Effector memory CD8-positive, alpha-beta T cell (primary cell): ENCODE results near the gene PLAAT4.
"Not testable (repeated sequence)": the region's sequence is repeated elsewhere in the genome, so short reads cannot be mapped to it uniquely, and the experiment has no call there.

Experiments used
- ATAC-seq: fragments of 150-1000 bp; cut with Tn5 transposase; replicated peaks from 2 replicates; pipeline ENCODE4 v1.10.0; 2021; ENCODE audit warnings: mild to moderate bottlenecking, moderate library complexity
- DNase-seq, 3 experiments: peaks; one replicate each; pipeline ENCODE4 v3.0.0; 2021
- H3K27ac Mint-ChIP-seq, 2 donors: one replicate each; pipeline ENCODE4 v1.8.0; 2022; ENCODE audit warnings: mild to moderate bottlenecking in 2 of 2, mixed read lengths in 2 of 2, moderate library complexity in 2 of 2
- H3K27me3 Mint-ChIP-seq, 2 donors: one replicate each; pipeline ENCODE4 v1.8.0; 2022; ENCODE audit warnings: mixed read lengths in 2 of 2
- H3K36me3 Mint-ChIP-seq: one replicate; pipeline ENCODE4 v1.8.0; 2022; ENCODE audit warnings: mild to moderate bottlenecking, moderate library complexity, mixed read lengths; ENCODE audit not compliant: insufficient read depth
- H3K4me1 Mint-ChIP-seq, 2 donors: one replicate each; pipeline ENCODE4 v1.8.0; 2022; ENCODE audit warnings: low read depth in 2 of 2, mixed read lengths in 2 of 2
- H3K4me3 Mint-ChIP-seq, 2 donors: one replicate each; pipeline ENCODE4 v1.8.0; 2022; ENCODE audit warnings: mild to moderate bottlenecking in 2 of 2, mixed read lengths in 2 of 2, moderate library complexity in 2 of 2
- H3K9me3 Mint-ChIP-seq, 2 donors: one replicate each; pipeline ENCODE4 v1.8.0; 2022; ENCODE audit warnings: mixed read lengths in 2 of 2

The PLAAT4 gene

DNA sequence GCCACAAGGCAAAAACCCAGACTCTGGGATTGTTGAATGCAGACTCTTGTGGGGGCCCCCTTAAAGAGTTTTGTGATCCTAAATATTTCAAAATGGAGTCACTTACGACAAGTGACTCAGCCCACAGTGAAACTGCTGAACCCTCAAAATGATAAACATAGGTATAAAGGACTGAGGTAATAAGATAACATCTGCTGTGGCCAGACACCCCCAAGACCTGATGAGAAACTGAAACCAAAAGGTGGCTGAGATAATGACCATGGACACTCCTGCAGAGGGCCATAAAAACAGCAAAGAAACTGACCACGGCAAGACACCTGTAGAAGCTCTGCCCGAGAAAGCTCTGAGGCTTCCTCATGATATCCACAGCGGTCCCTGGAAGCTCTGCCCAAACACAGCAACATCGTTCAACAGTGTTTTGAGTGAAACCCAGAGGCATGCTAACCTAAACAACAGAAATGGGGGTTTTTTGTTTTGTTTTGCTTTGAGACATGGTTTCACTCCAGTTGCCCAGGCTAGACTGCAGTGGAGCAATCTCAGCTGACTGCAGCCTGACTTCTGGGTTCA, 1.6 kb upstream of the PLAAT4 start:
- H3K27ac Mint-ChIP-seq: peak overlapping the region; percentile 98 to 99
- H3K4me3 Mint-ChIP-seq: peak overlapping the region; percentile 94 to 95
- peak; percentile 33 to 48 (median 38) for DNase-seq
- ATAC-seq: peak; percentile 47
- H3K9me3 Mint-ChIP-seq: no peaks in the 10 kb centered on the region
- H3K27me3 Mint-ChIP-seq: no peaks in the 10 kb centered on the region
- peaks cover 76 to 77% of the 10 kb centered on the region in 2 donors for H3K4me1 Mint-ChIP-seq
- peaks cover 48% of the 10 kb centered on the region for H3K36me3 Mint-ChIP-seq

- Mint-ChIP-seq H3K9me3 (no peaks in the 10 kb centered on the region), H3K4me1 (peaks cover 79 to 81% of the 10 kb centered on the region in 2 donors)
- ATAC-seq: peak; percentile 31
These were observed 874 bp upstream of the PLAAT4 start for GRCh38 chr11:63535734-63536133.

GRCh38 chr11:63537293-63538101, 889 bp downstream of the PLAAT4 start:
- Mint-ChIP-seq H3K27me3 (no peaks in the 10 kb centered on the region), H3K27ac (peak overlapping the region; percentile 98 to 99), H3K4me1 (peaks cover 76 to 77% of the 10 kb centered on the region in 2 donors), H3K9me3 (no peaks in the 10 kb centered on the region), H3K4me3 (peak overlapping the region; percentile 94 to 95), H3K36me3 (peaks cover 63% of the 10 kb centered on the region)
- ATAC-seq: peak; percentile 11
- DNase-seq: no peak

More at GRCh38 chr11:63535734-63536133, 874 bp upstream of the PLAAT4 start:
- Mint-ChIP-seq H3K4me3 (peak overlapping the region; percentile 94 to 95), H3K36me3 (peaks cover 55% of the 10 kb centered on the region), H3K27ac (peak overlapping the region; percentile 98 to 99), H3K27me3 (no peaks in the 10 kb centered on the region)
- DNase-seq: peak in 2 of 3 experiments; percentile 33 to 37

DNA sequence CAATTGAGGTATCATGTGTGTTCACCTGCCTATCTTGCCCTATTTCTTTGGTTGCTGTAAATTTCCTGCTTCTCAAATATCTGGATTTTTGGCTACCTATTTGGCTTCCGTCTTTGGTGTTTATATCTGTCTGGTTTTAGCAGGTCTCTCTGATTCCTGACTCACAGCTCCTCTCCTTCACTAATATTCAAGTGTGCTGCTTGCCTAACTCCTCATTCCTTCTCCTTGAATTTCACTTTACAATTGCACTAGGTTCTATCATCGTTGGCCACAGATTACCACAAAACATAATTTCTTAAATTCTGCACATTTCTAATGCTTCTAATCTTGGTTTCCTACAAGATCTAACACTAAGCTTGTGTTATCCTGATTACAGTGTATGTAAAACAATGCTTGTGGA, 5.9 kb downstream of the PLAAT4 start:
- ATAC-seq, DNase-seq, H3K9me3 Mint-ChIP-seq, H3K27me3 Mint-ChIP-seq: not testable (repeated sequence)
- peak overlapping the region in 1 of 2 donors; percentile 32 for H3K4me3 Mint-ChIP-seq
- peak overlapping the region; percentile 77 to 85 for H3K27ac Mint-ChIP-seq
- peaks cover 60% of the 10 kb centered on the region for H3K36me3 Mint-ChIP-seq
- peaks cover 50 to 61% of the 10 kb centered on the region in 2 donors for H3K4me1 Mint-ChIP-seq

DNA sequence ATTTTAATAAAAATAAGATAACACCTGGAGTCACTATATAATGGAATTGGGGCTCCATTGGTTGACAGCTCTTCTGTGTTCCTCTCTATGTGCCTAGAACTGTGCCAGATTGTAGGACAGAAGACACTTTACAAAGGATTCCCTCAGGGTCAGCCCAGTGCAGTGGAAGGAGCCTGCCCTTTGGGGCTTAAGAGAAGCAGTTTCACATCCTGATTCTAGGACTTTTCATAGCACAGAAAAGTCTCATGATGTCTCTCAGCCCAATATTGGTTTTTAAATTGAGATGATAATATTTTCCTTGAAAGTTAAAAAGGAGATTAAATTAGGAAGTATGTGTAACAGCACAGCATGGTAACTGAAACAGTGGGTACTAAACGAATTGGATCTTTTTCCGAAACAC, 7.1 kb downstream of the PLAAT4 start:
- H3K4me1 Mint-ChIP-seq: peaks cover 42 to 54% of the 10 kb centered on the region in 2 donors
- peak overlapping the region in 1 of 2 donors; percentile 85 for H3K27ac Mint-ChIP-seq
- no peak for ATAC-seq

DNA sequence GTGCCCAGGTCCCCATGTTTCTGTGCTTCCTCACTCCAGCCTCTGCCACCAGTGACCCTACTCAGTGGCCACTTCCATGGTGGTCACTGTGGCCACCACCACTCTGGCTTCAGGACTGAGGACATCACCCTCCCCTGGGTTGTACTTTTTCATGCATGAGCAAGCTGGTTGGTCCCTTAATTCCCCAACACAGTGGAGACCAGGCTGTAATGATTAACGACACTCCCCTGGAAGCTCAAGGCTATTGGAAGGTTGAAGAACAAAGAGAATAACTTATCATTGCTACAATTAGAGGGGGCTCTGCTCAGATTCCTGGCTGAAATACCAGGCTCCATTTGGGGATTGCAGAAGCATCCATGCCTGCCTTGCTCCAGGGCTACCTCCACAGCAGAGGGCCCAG, 10.5 kb downstream of the PLAAT4 start:
- Mint-ChIP-seq H3K27ac (peak overlapping the region in 1 of 2 donors; percentile 84), H3K4me1 (peaks cover 34 to 51% of the 10 kb centered on the region in 2 donors), H3K9me3 (no peaks in the 10 kb centered on the region), H3K27me3 (no peaks in the 10 kb centered on the region), H3K4me3 (no peak overlapping the region), H3K36me3 (peaks cover 47% of the 10 kb centered on the region)
- ATAC-seq: no peak
- DNase-seq: no peak

More for the DNA sequence above, 7.1 kb downstream of the PLAAT4 start:
- Mint-ChIP-seq H3K4me3 (no peak overlapping the region), H3K27me3 (no peaks in the 10 kb centered on the region), H3K9me3 (no peaks in the 10 kb centered on the region), H3K36me3 (peaks cover 59% of the 10 kb centered on the region)
- no peak for DNase-seq

DNA sequence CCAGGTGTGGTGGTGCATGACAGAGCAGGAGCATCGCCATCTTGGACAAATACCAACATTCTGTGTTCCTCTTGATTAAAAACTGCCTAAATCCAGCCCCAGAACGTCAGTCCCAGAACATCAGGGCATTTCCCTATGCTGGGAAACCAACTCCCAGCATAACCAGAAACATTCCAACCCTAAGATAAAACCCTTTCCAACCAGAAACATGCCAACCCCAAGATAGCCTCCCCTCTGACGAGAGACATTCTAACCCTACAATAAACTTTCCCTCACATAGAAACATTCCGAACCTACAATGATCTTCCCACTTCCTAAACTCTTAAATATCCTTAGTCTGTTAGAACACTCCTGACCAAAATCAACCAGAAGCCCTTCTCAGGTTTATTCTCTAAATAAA, 11.6 kb downstream of the PLAAT4 start:
- DNase-seq (no peak), ATAC-seq (no peak)
- Mint-ChIP-seq H3K36me3 (peaks cover 59% of the 10 kb centered on the region), H3K9me3 (no peaks in the 10 kb centered on the region), H3K27ac (peak overlapping the region; percentile 14 to 52), H3K4me1 (peaks cover 36 to 54% of the 10 kb centered on the region in 2 donors), H3K27me3 (no peaks in the 10 kb centered on the region), H3K4me3 (no peak overlapping the region)

DNA sequence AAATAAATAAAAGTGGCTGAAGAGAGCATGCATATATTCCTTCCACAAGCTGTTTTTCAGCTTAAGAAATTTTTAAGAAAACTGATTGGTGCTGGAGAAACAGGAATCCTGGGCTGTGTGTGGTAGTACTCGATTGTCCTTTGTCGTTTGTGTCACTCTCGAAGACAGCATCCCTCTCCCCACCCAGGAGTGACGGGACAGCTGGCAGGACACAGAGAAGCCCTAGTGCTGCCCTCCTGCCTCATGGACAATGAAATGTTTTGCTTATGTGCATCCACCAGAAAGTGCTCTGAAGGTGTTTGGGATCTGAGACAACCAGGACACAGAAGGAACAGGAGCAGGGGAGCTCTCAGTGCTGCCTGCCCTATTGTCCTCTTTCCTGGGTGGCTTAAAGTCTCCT, 12.8 kb downstream of the PLAAT4 start:
- ATAC-seq (no peak), DNase-seq (no peak)
- peaks cover 59% of the 10 kb centered on the region for H3K36me3 Mint-ChIP-seq
- no peaks in the 10 kb centered on the region for H3K9me3 Mint-ChIP-seq
- H3K4me3 Mint-ChIP-seq: peak overlapping the region; percentile 21 to 69
- peak overlapping the region; percentile 24 to 77 for H3K27ac Mint-ChIP-seq
- no peaks in the 10 kb centered on the region for H3K27me3 Mint-ChIP-seq
- H3K4me1 Mint-ChIP-seq: peaks cover 41 to 61% of the 10 kb centered on the region in 2 donors

GRCh38 chr11:63550156-63550700, 13.6 kb downstream of the PLAAT4 start:
- Mint-ChIP-seq H3K4me3 (peak overlapping the region; percentile 78 to 80), H3K4me1 (peaks cover 46 to 63% of the 10 kb centered on the region in 2 donors), H3K27ac (peak overlapping the region in 1 of 2 donors; percentile 97), H3K36me3 (peaks cover 58% of the 10 kb centered on the region)
- not testable (repeated sequence) for DNase-seq, H3K27me3 Mint-ChIP-seq, H3K9me3 Mint-ChIP-seq, ATAC-seq

- Mint-ChIP-seq H3K9me3 (no peaks in the 10 kb centered on the region), H3K4me1 (peaks cover 50 to 57% of the 10 kb centered on the region in 2 donors), H3K27me3 (no peaks in the 10 kb centered on the region), H3K36me3 (peaks cover 58% of the 10 kb centered on the region), H3K27ac (peak overlapping the region; percentile 97), H3K4me3 (peak overlapping the region; percentile 78 to 80)
- DNase-seq (peak in 1 of 3 experiments; percentile 28), ATAC-seq (peak; percentile 6)
These were observed 14.7 kb downstream of the PLAAT4 start for GRCh38 chr11:63551091-63551888.

- peaks cover 47 to 61% of the 10 kb centered on the region in 2 donors for H3K4me1 Mint-ChIP-seq
- DNase-seq (peak in 1 of 3 experiments; percentile 46), ATAC-seq (peak; percentile 23)
- peaks cover 54% of the 10 kb centered on the region for H3K36me3 Mint-ChIP-seq
- no peaks in the 10 kb centered on the region for H3K9me3 Mint-ChIP-seq
- peak overlapping the region; percentile 78 to 80 for H3K4me3 Mint-ChIP-seq
- no peaks in the 10 kb centered on the region for H3K27me3 Mint-ChIP-seq
- H3K27ac Mint-ChIP-seq: peak overlapping the region; percentile 97
These were observed 15.3 kb downstream of the PLAAT4 start for GRCh38 chr11:63551889-63552266.

DNA sequence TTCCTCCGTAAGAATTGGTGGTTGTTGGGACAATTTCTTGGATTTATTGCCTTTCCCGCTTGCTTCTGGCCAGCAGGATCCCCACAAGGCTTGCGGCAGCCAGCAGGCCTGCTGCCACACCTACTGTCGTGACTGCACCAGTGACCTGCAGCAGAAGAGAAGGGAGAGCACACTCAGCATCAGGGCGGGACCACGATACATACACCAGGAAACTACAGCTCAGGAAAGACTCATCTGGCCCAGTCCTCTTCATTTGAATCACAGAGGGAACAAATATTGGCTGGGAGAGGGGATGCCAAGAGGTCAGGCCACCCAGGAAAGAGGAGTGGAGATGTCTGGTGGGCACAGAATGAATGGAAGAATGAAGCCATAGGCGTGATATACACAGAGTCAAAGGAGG, 16.3 kb downstream of the PLAAT4 start:
- peak overlapping the region; percentile 78 to 80 for H3K4me3 Mint-ChIP-seq
- H3K27me3 Mint-ChIP-seq: no peaks in the 10 kb centered on the region
- ATAC-seq: no peak
- H3K36me3 Mint-ChIP-seq: peaks cover 44% of the 10 kb centered on the region
- H3K9me3 Mint-ChIP-seq: no peaks in the 10 kb centered on the region
- peaks cover 44 to 64% of the 10 kb centered on the region in 2 donors for H3K4me1 Mint-ChIP-seq
- H3K27ac Mint-ChIP-seq: peak overlapping the region; percentile 97
- DNase-seq: no peak

GRCh38 chr11:63553759-63554158, 17.2 kb downstream of the PLAAT4 start:
- Mint-ChIP-seq H3K27me3 (no peaks in the 10 kb centered on the region), H3K9me3 (no peaks in the 10 kb centered on the region), H3K27ac (peak overlapping the region; percentile 97), H3K4me3 (peak overlapping the region; percentile 78 to 80), H3K4me1 (peaks cover 44 to 59% of the 10 kb centered on the region in 2 donors), H3K36me3 (peaks cover 36% of the 10 kb centered on the region)
- peak; percentile 86 for ATAC-seq
- peak; percentile 63 to 71 (median 66) for DNase-seq
